Cardiac fibroblast (primary cell): ENCODE data around the gene DEGS1.
A peak's percentile ranks its signal among the peaks of the same experiment; 100 is the strongest.

Experiments
- DNase-seq, 2 donors: peaks; one replicate each; pipeline versions ENCODE4 v3.0.0 to v3.0.0-alpha.2; 2010; ENCODE audit warnings: low read depth in 2 of 2
- H3K4me3 ChIP-seq, 2 donors: replicated peaks in 1 of 2; 1 replicate in 1 of 2; 2 replicates in 1 of 2; pipeline ENCODE4 v1.5.1; 2011; ENCODE audit warnings: low read depth in 2 of 2, low read length in 2 of 2, mild to moderate bottlenecking in 2 of 2, moderate library complexity in 1 of 2
- CTCF ChIP-seq: IDR thresholded peaks from one replicate; pipeline ENCODE4 v1.5.1; 2011; ENCODE audit warnings: low read depth, mild to moderate bottlenecking, low read length, inconsistent platforms

DEGS1 gene

DNA sequence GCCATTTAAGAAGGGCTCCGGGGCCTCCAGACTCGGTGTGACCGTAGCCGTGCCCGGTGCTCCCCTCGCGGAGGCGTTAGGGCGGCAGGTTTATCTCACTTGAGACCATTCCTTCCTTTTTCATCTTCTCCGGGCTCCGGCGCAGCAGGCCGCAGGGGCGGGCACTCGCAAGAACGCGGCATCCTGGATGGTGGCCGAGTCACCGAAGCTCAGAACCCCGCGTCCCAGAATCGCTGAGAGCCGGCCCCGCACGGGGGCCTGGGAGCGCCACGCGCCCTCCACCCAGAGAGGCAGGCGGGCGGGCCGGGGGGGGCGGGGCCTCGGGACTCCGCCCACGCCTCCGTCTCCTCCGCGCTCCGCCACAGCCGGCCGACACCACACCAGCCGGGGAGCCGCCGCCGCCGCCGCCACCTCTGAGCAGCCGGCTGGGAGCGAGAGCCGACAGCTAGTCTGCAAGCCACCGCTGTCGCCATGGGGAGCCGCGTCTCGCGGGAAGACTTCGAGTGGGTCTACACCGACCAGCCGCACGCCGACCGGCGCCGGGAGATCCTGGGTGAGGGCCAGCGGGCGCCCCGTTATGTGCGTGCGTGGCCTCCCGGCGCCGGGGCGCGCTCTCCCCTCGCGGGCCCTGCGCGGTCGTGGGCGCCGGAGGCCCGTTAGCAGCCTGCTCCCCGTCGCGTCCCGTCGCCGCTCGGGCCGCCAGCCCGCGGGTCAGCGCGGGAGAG, at the start of gene DEGS1:
Gene DEGS1, plus strand, starts transcription at position 375 of the 725 bp plus-strand sequence. Its CDS starts 97 bp downstream, at position 472.
- TF ChIP-seq CTCF: no peak
- DNase-seq: peak; percentile 73 to 81
- peak within 1 kb of the TSS; percentile 76 to 86 for H3K4me3 ChIP-seq

- no peak overlapping the region for H3K4me3 ChIP-seq
- no peak for DNase-seq
- TF ChIP-seq CTCF: no peak
These were observed 49.2 kb upstream of the DEGS1 start for GRCh38 chr1:224133741-224134299.

GRCh38 chr1:224137518-224137917, 45.5 kb upstream of the DEGS1 start:
- no peak for DNase-seq
- no peak for TF ChIP-seq CTCF
- H3K4me3 ChIP-seq: no peak overlapping the region

GRCh38 chr1:224138198-224138597, 44.8 kb upstream of the DEGS1 start:
- no peak for TF ChIP-seq CTCF
- no peak overlapping the region for H3K4me3 ChIP-seq
- DNase-seq: no peak

- TF ChIP-seq CTCF: no peak
- no peak for DNase-seq
- H3K4me3 ChIP-seq: no peak overlapping the region
These were observed 41.3 kb upstream of the DEGS1 start for GRCh38 chr1:224141693-224142092.

DNA sequence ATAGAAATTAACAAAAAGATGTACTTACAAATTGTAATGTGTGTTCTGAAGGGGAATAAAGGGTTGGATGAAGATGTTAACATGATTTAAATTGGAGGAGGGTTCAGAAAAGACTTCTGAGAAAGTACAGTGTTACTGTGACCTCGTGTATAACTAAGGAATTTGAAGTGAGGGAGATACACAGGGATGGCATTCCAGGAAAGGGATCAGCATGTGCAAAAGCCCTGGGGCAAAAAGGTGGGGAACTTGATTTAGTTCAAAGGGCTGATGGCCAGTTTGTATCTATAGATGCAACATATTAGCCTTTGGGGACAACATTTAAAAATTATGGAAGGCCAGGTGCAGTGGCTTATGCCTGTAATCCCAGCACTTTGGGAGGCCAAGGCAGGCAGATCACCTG, 33.3 kb upstream of the DEGS1 start:
- TF ChIP-seq CTCF: no peak
- no peak for DNase-seq
- H3K4me3 ChIP-seq: no peak overlapping the region
